HCT116 (cell line): ENCODE data around the gene NHLRC3.

Experiments
- CTCF ChIP-seq, 3 experiments: fragments of 200-600 bp in 1 of 3; sonication (generic) in 1 of 3; IDR thresholded peaks in 2 of 3; conservative IDR thresholded peaks in 1 of 3; 2 replicates each; pipeline ENCODE4 v1.5.1; 2012 to 2017; ENCODE audit warnings: low read depth in 2 of 3, low read length in 2 of 3, antibody characterized with exemption in 1 of 3, borderline replicate concordance in 1 of 3, control low read depth in 1 of 3, mild to moderate bottlenecking in 1 of 3, mixed read lengths in 1 of 3, mixed run types in 1 of 3, moderate library complexity in 1 of 3; ENCODE audit not compliant: insufficient read depth in 1 of 3
- EZH2 ChIP-seq: fragments of 200-600 bp; sonication (generic); IDR thresholded peaks from 2 replicates; pipeline ENCODE4 v1.6.1; 2017; ENCODE audit warnings: antibody characterized with exemption, mixed run types
- POLR2A ChIP-seq: IDR thresholded peaks from 2 replicates; pipeline ENCODE4 v1.7.0; 2011; ENCODE audit warnings: borderline replicate concordance; ENCODE audit not compliant: insufficient read depth, insufficient read length; ENCODE audit errors: extremely low read depth
- REST ChIP-seq: IDR thresholded peaks from 2 replicates; pipeline ENCODE4 v1.6.1; 2012; ENCODE audit warnings: low read depth
- SIN3A ChIP-seq: IDR thresholded peaks from 2 replicates; pipeline ENCODE4 v1.6.1; 2012; ENCODE audit warnings: low read depth
- TCF7L2 ChIP-seq: IDR thresholded peaks from 2 replicates; pipeline ENCODE4 v1.7.0; 2011; ENCODE audit warnings: borderline replicate concordance, inconsistent platforms; ENCODE audit not compliant: insufficient read depth, insufficient read length; ENCODE audit errors: extremely low read depth

DNA sequence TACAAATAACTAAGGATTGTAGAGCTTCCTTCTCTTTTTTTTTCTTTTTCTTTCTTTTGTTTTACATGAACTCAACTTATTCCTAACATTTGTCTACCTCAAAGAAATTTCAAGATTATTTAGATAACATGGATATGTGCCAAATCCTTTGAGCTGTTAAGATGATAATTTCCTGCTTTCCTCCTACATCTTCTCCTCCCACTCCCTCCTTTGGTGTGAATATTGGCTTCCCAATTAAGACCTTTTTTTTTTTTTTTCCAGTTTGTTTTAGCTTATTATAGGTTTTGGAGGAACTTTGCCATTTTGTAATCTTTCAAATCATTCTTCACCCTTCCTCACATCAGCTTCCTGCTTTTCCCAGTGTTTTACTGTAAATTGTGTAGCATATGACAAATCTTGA is 10.6 kb downstream of the NHLRC3 start:
- no peak for TF ChIP-seq TCF7L2
- no peak for TF ChIP-seq EZH2
- TF ChIP-seq CTCF (IDR thresholded peaks at IDR 0.05 in 2 of 3, conservative IDR thresholded peaks at IDR 0.05 in 1 of 3; ENCODE audit: borderline replicate concordance in 1 of 3, insufficient read depth in 1 of 3, low read depth in 2 of 3, low read length in 2 of 3) = no peak
- no peak for TF ChIP-seq POLR2A
- no peak for TF ChIP-seq REST
- TF ChIP-seq SIN3A = no peak
